GM18907 (cell line): ENCODE data around the gene TBC1D10B.
"Not testable (repeated sequence)": the region's sequence is repeated elsewhere in the genome, so short reads cannot be mapped to it uniquely, and the experiment has no call there.

Experiments used
- ATAC-seq: cut with Tn5 transposase; IDR thresholded peaks from one replicate; pipeline ENCODE4 v1.9.1; 2021; ENCODE audit warnings: mild to moderate bottlenecking, moderate library complexity; ENCODE audit not compliant: unreplicated experiment

Gene TBC1D10B

GRCh38 chr16:30397776-30398660 is 27.7 kb upstream of the TBC1D10B start:
- ATAC-seq = no peak

- no peak for ATAC-seq
Observed at GRCh38 chr16:30397056-30397455, 26.8 kb upstream of the TBC1D10B start.

GRCh38 chr16:30396627-30397026 is 26.3 kb upstream of the TBC1D10B start:
- not testable (repeated sequence) for ATAC-seq

GRCh38 chr16:30395992-30396585 is 25.8 kb upstream of the TBC1D10B start:
- ATAC-seq = no peak

- peak; percentile 65 for ATAC-seq
Observed at GRCh38 chr16:30395155-30395991, 25.1 kb upstream of the TBC1D10B start, which contains the start of gene ZNF48. Gene ZNF48, plus strand, starts transcription at chr16:30395420. Its CDS starts 375 bp downstream, at chr16:30395795.

- ATAC-seq = no peak
Observed at GRCh38 chr16:30394592-30395154, 24.4 kb upstream of the TBC1D10B start.

GRCh38 chr16:30383521-30383920 is 13.2 kb upstream of the TBC1D10B start:
- ATAC-seq = no peak

GRCh38 chr16:30382111-30382881 is 12.0 kb upstream of the TBC1D10B start, which contains the start of gene SEPTIN1:
Gene SEPTIN1, minus strand, starts transcription at chr16:30382561. Its CDS starts 19 bp downstream, at chr16:30382542.
- ATAC-seq = no peak

- ATAC-seq = no peak
Observed at GRCh38 chr16:30381291-30382041, 11.2 kb upstream of the TBC1D10B start.

- ATAC-seq = no peak
Observed at GRCh38 chr16:30380803-30381208, 10.5 kb upstream of the TBC1D10B start.

GRCh38 chr16:30380072-30380802 is 9.9 kb upstream of the TBC1D10B start:
- ATAC-seq = no peak

- no peak for ATAC-seq
Observed at GRCh38 chr16:30379158-30379783, 9.0 kb upstream of the TBC1D10B start.

GRCh38 chr16:30378236-30379157 is 8.2 kb upstream of the TBC1D10B start:
- ATAC-seq = peak; percentile 86

GRCh38 chr16:30377812-30378235 is 7.5 kb upstream of the TBC1D10B start:
- peak; percentile 40 for ATAC-seq

- no peak for ATAC-seq
Observed at GRCh38 chr16:30377050-30377811, 6.9 kb upstream of the TBC1D10B start.

GRCh38 chr16:30376461-30376902 is 6.2 kb upstream of the TBC1D10B start:
- ATAC-seq = no peak
